Measurements from ENCODE around the gene GARIN1A.
"Not testable (repeated sequence)": the region's sequence is repeated elsewhere in the genome, so short reads cannot be mapped to it uniquely, and the experiment has no call there.

Gene GARIN1A

GRCh38 chr7:128687131-128687530 is 15.0 kb downstream of the GARIN1A start:
- DNase-seq = no peak

DNA sequence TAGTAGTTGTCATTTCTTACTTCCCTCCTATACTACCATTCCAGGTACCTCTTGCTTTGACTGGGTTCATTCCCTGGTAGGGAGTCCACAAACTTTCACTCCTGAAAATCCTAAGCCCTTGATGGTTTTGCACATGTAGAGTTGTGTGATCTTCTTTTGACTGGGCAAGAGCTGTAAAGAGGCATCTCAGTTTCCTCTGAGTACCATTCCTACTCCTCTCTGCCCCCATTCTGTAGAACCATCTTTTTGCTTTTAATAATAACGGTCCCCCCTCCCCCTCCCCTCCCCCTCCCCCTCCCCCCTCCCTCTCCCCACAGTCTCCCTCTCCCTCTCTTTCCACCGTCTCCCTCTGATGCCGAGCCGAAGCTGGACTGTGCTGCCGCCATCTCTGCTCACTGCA is 16.4 kb downstream of the GARIN1A start:
- no peak for DNase-seq

DNA sequence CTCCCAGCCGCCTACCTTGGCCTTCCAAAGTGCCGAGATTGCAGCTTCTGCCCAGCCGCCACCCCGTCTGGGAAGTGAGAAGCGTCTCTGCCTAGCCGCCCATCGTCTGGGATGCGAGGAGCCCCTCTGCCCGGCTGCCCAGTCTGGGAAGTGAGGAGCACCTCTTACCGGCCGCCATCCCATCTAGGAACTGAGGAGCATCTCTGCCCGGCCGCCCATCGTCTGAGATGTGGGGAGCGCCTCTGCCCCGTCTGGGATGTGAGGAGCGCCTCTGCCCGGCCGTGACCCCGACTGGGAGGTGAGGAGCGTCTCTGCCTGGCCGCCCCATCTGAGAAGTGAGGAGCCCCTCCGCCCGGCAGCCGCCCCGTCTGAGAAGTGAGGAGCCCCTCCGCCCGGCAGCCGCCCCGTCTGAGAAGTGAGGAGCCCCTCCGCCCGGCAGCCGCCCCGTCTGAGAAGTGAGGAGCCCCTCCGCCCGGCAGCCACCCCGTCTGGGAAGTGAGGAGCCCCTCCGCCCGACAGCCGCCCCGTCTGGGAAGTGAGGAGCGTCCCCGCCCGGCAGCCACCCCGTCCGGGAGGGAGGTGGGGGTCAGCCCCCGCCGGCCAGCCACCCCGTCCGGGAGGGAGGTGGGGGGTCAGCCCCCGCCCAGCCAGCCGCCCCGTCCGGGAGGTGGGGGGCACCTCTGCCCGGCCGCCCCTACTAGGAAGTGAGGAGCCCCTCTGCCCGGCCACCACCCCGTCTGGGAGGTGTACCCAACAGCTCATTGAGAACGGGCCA is 17.3 kb downstream of the GARIN1A start:
- not testable (repeated sequence) for DNase-seq

DNA sequence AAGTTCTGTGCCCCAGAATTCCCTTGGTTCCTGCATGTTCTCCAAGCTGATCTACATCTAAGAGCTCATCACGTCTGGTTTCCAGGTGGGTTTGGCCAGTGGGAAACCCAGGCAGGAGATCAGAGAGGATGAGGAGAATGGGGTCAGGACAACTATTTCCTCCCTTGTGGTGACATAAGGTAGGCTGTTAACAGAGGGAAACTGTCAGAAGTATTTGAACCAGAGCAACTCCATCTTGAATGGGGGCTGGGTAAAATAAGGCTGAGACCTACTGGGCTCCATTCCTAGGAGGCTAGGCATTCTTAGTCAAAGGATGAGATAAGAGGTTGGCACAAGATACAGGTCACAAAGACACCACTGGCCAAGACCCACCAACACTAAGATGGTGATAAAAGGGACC is 19.1 kb downstream of the GARIN1A start:
- no peak for DNase-seq

- DNase-seq = no peak
These were observed 20.7 kb downstream of the GARIN1A start for GRCh38 chr7:128692623-128693270.

GRCh38 chr7:128693373-128694015 is 21.4 kb downstream of the GARIN1A start:
- no peak for DNase-seq

- no peak for DNase-seq
These were observed 22.6 kb downstream of the GARIN1A start for GRCh38 chr7:128694738-128695137.

GRCh38 chr7:128697302-128697905 is 25.3 kb downstream of the GARIN1A start:
- peak; percentile 63 for DNase-seq

GRCh38 chr7:128699196-128699712 is 27.2 kb downstream of the GARIN1A start:
- no peak for DNase-seq

- DNase-seq = no peak
These were observed 27.8 kb downstream of the GARIN1A start for GRCh38 chr7:128699895-128700294.

- no peak for DNase-seq
These were observed 29.1 kb downstream of the GARIN1A start for GRCh38 chr7:128701062-128701785.

GRCh38 chr7:128703609-128704241 is 31.6 kb downstream of the GARIN1A start:
- no peak for DNase-seq

- no peak for DNase-seq
These were observed 33.8 kb downstream of the GARIN1A start for GRCh38 chr7:128705891-128706333.

DNA sequence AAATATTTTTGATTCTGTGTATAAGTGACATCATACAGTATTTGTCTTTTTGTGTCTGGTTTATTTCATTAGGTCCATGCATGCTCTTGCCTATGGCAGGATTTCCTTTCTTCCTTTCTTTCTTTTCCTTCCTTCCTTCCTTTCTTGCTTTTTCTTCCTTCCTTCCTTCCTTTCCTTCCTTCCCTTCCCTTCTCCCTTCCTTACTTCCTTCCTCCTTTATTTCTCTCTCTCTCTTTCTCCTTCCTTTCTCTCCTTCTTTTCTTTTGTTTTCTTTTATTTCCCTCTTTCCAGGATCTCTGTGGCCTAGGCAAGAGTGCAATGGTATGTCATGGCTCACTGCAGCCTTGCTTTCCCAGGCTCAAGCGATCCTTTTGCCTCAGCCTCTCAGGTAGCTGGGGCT is 35.7 kb downstream of the GARIN1A start:
- no peak for DNase-seq

- DNase-seq = no peak
These were observed 36.1 kb downstream of the GARIN1A start for GRCh38 chr7:128708235-128708634.

- DNase-seq = no peak
These were observed 36.7 kb downstream of the GARIN1A start for GRCh38 chr7:128708824-128709223.

GRCh38 chr7:128710481-128710880 is 38.4 kb downstream of the GARIN1A start:
- DNase-seq = no peak

DNA sequence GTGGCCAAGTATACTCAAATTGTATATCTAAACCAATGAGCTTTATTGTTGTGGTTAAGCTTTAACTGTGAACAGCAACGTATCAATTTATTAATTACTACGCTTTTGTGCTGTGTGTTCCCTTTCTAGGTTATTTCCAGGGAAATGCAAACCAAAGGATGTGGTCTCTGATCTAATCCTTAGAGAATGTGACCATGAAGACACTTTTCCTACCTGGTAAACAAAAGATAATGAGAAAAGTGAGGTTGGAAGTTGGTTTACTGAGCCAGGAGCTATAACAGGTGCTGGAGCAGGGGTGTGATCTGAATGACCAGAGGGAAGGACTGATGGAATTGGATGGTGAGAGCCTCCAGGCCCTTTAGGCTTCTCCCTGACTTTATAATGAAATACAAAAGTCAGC is 41.7 kb downstream of the GARIN1A start:
- DNase-seq = no peak

- no peak for DNase-seq
These were observed 42.8 kb downstream of the GARIN1A start for GRCh38 chr7:128714701-128715495.

- no peak for DNase-seq
These were observed 47.0 kb downstream of the GARIN1A start for GRCh38 chr7:128718967-128719642.

- no peak for DNase-seq
These were observed 49.3 kb downstream of the GARIN1A start for GRCh38 chr7:128721376-128721775.

Measured in activated CD4-positive, alpha-beta T cell treated with anti-CD3 and anti-CD28 coated beads, Interleukin-2, amount 50 U/mL, for 16 hours (primary cell).